NCI-H1694 treated with DMSO at 0.1 percent for 48 hours (cell line): ENCODE results near the gene TSHZ3.

Experiments
- DNase-seq: peaks from one replicate; lab custom pipeline; 2025; lab: John Stamatoyannopoulos, UW

TSHZ3 gene

GRCh38 chr19:31263328-31263727, 85.9 kb downstream of the TSHZ3 start:
- no peak for DNase-seq

DNA sequence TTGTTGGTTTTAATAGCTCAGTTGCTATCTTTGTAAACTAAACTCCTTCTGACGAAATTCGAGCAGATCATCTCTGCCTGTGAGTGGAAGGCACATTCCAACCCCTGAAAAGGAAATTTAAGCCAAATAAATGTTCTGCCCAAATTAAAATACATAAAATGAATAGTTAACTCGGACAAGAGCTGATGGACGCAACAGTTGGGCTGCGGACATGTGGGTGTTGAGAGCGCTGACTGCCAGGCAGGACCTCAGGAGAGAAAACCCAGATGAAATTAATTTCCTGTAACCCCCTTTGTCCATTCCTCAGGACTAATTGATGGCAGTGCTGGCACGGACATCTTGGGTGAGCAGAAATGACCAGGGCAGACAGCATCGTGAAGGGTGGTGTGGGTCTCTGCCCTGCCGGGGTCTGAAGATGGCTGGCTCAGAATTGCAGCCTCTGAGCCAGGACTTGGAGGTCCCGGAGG, 86.5 kb downstream of the TSHZ3 start:
- no peak for DNase-seq

DNA sequence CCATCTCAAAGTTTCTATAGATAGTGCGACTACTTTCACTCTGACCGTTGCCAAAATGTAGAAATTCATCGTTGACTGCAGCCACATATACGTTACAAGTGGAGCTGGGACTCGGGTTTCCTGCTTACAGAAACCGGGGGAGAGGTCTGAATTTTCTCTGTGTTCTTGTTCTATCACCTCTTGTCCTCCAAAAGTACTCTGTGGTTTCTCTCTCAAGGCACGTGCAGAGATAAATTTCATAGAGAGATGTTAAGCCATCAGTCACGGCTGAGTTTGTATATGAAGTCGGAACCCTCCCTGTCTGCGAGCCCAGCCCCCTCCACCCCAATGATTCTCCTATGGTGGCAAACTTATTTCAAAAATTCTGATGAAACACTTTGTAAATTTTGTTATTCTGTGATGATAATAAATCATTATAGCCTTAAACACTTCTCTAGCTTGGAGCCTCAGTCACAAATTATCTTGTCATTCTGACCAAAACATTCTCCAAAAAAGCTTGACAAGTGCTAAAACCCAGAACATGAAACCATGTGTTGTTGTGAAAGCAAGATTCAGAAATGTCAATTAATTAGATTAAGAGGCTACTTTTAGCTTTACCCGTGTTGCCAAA, 87.5 kb downstream of the TSHZ3 start:
- no peak for DNase-seq

- no peak for DNase-seq
These were observed 88.1 kb downstream of the TSHZ3 start for GRCh38 chr19:31261019-31261602.

DNA sequence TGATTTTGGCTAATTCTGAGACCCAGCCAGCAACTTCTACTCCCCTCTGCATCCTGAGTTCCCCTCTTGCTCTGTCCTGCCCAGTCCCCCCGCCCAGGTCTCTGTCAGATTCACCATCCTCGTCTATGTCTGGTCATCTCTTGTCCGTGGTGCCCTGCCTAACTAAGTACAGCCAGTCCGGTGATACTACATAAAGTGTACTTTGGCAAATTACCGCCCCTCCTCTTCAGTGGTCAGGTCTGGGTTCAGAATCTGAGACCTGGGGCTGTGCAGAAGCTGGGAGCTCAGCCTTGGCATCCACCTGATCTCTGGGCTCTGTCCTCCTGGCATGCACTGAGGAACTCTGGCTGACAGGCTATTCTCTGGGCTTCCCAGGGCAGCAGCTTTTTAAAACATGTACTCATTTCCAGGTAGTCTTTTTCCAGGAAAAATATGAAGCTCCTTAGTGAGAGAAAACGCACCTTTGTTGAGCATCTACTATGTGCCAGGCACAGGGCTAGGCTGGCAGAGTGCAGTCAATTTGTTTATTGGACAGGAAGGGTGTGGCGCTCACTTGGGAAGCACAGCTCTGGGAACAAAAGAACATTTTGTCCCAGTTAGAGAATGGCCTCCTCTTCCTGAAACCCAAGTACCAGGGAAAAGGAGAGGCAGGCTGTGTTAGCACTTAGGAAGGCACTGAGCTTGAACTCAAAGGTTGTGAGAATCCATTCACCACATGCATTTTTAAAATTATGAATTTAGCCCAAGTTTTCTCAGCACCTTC, 88.9 kb downstream of the TSHZ3 start:
- no peak for DNase-seq

DNA sequence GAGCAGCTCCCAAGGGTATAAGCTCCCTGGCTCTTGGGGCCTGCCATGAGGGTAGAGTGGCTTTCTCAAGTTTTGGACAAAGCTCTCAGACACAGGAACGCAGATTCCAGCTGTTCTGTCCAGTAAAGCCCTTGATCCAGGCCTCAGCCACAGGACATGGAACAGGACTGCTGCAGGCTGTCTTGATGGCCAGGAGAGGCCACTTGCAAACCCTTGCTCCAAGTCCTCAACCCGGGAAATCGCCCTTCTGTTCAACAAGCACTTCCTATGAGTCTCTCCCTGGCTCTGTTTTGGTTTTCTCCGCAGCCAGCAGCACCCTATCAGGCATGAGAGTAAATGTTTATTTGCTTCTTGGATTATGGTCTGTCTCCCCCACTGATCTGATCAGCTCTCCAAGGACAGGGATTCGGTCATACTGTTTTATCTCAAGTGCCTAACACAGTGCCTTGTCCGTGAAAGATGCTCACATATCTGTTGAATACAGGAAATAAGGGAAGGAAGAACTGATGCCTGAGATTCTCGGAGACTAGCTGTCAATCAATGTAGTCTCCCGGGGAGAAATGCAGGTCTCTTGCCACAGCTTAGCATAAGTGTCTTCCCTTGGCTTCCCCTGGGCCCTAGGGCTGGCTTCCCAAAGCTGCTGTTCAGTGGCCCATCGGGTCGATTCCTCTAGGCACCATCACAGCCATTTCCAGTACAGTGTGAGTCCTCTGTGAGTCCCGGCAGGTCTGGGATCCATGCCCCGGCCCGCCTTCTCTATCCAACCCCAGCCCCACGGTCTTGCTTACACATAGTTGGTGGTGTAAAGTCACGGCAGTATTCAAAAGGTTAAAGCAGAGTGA, 90.8 kb downstream of the TSHZ3 start:
- no peak for DNase-seq

- no peak for DNase-seq
These were observed 91.7 kb downstream of the TSHZ3 start for GRCh38 chr19:31257426-31258130.

DNA sequence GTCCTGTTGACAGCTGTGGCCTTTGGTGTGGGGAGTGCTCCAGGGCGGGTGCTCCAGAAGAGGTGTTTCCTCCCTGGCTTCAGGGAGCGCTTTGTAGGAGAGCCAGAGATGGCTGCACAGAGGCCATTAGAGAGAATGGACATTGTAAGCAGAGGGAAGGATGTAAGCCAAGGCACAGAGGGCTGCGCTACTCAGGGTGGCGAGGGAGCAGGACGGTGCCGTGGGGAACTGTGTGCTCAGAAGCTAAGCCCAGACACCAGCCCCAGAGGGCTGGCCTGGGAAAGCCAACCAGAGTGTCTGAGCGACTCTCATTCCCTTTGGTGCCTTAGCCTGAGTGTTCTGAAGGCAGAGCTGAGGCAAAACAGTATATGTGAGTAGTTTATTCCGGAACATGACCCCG, 92.2 kb downstream of the TSHZ3 start:
- DNase-seq, result no peak

- DNase-seq, result no peak
These were observed 92.7 kb downstream of the TSHZ3 start for GRCh38 chr19:31256593-31256960.

- DNase-seq, result no peak
These were observed 93.2 kb downstream of the TSHZ3 start for GRCh38 chr19:31255831-31256592.

DNA sequence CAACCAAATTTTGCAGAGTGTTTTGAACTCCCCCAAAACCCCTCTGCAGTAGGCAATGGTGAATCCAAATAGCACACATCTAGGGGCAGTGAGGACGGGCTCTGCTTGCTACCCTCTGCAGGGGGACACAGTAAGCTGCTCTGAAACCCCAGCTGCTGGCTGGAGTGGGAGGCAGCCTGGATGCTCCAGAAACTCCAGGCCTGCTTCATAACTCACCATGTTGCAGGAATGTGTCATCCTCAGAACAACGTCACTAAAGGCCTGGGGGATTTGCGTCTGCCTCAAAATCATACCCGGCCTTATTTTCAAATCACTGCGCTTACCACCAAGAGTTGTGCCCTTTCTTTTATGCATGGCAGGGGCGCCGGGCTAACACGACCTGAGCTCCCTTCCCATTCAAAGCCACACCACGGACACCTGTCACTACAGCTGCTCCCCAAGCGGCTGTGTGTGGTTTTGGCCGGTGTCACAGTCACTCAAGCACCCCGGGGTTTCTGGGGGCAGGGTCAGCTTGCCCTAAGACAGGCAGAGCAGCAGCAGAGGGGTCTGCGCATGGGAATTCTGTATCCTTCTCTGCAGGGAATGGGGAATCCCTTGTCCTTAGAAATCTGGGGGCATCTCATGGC, 93.9 kb downstream of the TSHZ3 start:
- no peak for DNase-seq

GRCh38 chr19:31254611-31255010, 94.6 kb downstream of the TSHZ3 start:
- no peak for DNase-seq

GRCh38 chr19:31254180-31254551, 95.1 kb downstream of the TSHZ3 start:
- DNase-seq, result no peak

DNA sequence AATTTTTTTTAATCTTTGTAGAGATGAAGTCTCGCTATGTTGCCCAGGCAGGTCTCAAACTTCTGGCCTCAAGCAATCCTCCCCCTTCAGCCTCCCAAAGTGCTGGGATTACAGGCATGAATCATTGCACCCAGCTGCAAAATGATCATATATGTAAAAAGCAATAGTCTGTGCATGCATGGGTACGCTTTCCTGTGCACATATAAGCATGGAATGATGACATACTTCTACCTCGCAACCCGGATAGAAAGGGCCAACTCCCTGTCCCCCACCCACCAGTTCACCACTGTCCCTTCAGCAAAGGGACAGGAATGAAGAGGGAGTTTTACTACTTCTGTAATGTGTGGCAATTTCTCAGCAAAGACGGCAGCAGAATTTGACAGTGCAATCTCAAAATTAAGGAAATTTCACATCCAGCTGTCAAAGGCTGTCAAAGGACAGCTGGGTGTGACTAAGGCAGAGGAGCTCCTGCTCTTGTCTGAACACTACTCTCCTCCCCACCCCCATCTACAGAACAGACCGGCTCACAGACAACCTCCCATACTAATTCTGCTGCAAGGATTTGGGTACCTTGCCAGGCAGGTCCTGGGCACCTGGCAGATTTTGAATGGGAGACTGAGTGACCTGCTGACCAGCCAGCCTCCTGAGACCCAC, 95.6 kb downstream of the TSHZ3 start:
- DNase-seq, result no peak

DNA sequence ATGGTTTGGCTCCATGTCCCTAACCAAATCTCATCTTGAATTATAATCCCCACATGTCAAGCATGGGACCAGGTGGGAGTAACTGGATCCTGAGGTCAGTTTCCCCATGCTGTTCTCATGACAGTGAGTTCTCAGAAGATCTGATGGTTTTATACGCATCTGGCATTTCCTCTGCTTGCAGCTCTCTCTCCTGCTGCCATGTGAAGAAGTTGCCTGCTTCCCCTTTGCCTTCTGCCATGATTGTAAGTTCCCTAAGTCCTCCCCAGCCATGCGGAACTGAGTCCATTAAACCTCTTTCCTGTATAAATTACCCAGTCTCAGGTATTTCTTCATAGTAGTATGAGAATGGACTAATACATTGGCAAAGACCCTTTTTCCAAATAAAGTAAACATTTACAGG, 96.8 kb downstream of the TSHZ3 start:
- no peak for DNase-seq

- DNase-seq, result no peak
These were observed 100.0 kb downstream of the TSHZ3 start for GRCh38 chr19:31249217-31249616.

DNA sequence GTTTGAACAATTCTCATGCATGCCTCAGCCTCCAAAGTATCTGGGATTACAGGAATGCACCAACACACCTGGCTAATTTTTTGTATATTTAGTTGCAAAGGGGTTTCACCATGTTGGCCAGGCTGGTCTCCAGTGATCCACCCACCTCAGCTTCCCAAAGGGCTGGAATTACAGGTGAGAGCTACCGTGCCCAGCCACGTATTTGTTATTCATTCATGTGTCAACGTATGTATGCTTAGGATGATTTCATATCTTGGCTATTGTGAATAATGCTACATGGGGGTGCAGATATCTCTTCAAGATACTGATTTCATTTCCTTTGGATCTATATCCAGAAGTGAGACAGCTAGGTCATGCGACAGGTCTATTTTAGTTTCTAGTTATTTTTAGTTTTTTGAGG, 113.4 kb downstream of the TSHZ3 start:
- no peak for DNase-seq

GRCh38 chr19:31233295-31233800, 115.9 kb downstream of the TSHZ3 start:
- no peak for DNase-seq

GRCh38 chr19:31232871-31233270, 116.4 kb downstream of the TSHZ3 start:
- DNase-seq, result no peak

DNA sequence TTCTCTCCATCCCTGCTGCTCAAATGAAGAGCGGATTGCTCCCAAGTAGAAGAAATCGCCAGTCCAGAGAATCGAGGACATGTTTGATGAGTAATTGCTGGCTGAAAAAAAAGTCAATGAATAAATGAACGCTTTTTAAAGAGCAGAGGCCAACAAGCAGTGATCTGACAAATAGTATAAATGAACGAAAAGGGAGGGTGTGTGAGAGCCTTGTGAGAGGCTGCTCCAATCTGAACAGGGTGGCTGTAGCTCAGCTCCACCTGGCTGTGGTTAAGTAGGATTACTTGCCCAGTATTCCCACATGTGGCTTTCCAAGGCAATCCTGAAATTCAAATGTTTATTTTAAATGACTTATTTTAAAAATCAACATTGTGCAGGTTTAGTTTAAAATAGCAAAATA, 117.1 kb downstream of the TSHZ3 start:
- no peak for DNase-seq
